Suprapubic skin (tissue), 4 donors: ENCODE data around the gene VPS8. TPM values are rescaled to one million over a fixed set of nuclear protein-coding genes. Genes with fewer than 3 reads are reported as not detected.

Source experiments
- DNase-seq, 2 donors: peaks; one replicate each; pipeline ENCODE4 v3.0.0-alpha.2; 2019; ENCODE audit warnings: low spot score in 2 of 2
- H3K27ac ChIP-seq: fragments of 200-600 bp; sonication (generic); one replicate; pipeline ENCODE4 v1.5.1; 2019
- H3K27me3 ChIP-seq: fragments of 200-600 bp; sonication (generic); one replicate; pipeline ENCODE4 v1.5.1; 2019
- H3K36me3 ChIP-seq: fragments of 200-600 bp; sonication (generic); one replicate; pipeline ENCODE4 v1.5.1; 2019
- H3K4me1 ChIP-seq: fragments of 200-600 bp; sonication (generic); one replicate; pipeline ENCODE4 v1.5.1; 2019
- H3K4me3 ChIP-seq: fragments of 200-600 bp; sonication (generic); one replicate; pipeline ENCODE4 v1.5.1; 2019; ENCODE audit warnings: mild to moderate bottlenecking
- H3K9me3 ChIP-seq: fragments of 200-600 bp; sonication (generic); one replicate; pipeline ENCODE4 v1.5.1; 2019
- CTCF ChIP-seq, 2 donors: fragments of 200-600 bp in 1 of 2; fragments of 450-650 bp in 1 of 2; sonication (generic) in 1 of 2; IDR thresholded peaks; one replicate each; pipeline ENCODE4 v1.5.1; 2016 to 2019; ENCODE audit warnings: antibody characterized with exemption in 2 of 2, mild to moderate bottlenecking in 1 of 2, moderate library complexity in 1 of 2
- EP300 ChIP-seq: sonication (generic); formaldehyde crosslinking; IDR thresholded peaks from one replicate; pipeline ENCODE4 v1.6.1; 2017; ENCODE audit warnings: antibody characterized with exemption
- POLR2A ChIP-seq, 2 donors: fragments of 450-650 bp; IDR thresholded peaks; one replicate each; pipeline ENCODE4 v1.6.1; 2017; ENCODE audit warnings: antibody characterized with exemption in 2 of 2, mild to moderate bottlenecking in 2 of 2, moderate library complexity in 2 of 2
- POLR2AphosphoS5 ChIP-seq, 3 donors: sonication (generic); formaldehyde crosslinking; IDR thresholded peaks; one replicate each; pipeline ENCODE4 v1.6.1; 2017; ENCODE audit warnings: antibody characterized with exemption in 3 of 3
- WGBS: methylation state at CpG from one replicate; pipeline ENCODE4 v1.1.5; 2018; 5-methylcytosine and 5-hydroxymethylcytosine counted together
- total RNA-seq, 4 donors: library from RNA; depleted of rRNA; stranded (reverse); fragments of >200 nt; gene quantifications; one replicate each; pipeline ENCODE4 v1.1.0, GENCODE V29; 2016

Gene VPS8
- total RNA-seq, 4 donors from 2014 or later, result 36.1 to 93.8 (median 57.2) TPM

- Histone ChIP-seq H3K27me3 (no peaks in the 10 kb centered on the region), H3K4me3 (no peak overlapping the region), H3K9me3 (no peaks in the 10 kb centered on the region), H3K27ac (no peak overlapping the region), H3K4me1 (no peaks in the 10 kb centered on the region), H3K36me3 (peaks cover 43% of the 10 kb centered on the region)
- TF ChIP-seq EP300, result no peak
- TF ChIP-seq CTCF (IDR thresholded peaks at IDR 0.05), result no peak
- no peak for TF ChIP-seq POLR2A (IDR thresholded peaks at IDR 0.05)
- TF ChIP-seq POLR2AphosphoS5 (IDR thresholded peaks at IDR 0.05), result no peak
- no peak for DNase-seq
- 77% methylated on average over 4 of the region's 4 CpGs for WGBS
Measured at GRCh38 chr3:185046603-185047002, 234.6 kb downstream of the VPS8 start.

- no peaks in the 10 kb centered on the region for H3K9me3 ChIP-seq
- TF ChIP-seq POLR2A (IDR thresholded peaks at IDR 0.05), result no peak
- TF ChIP-seq EP300, result no peak
- no peak for TF ChIP-seq CTCF (IDR thresholded peaks at IDR 0.05)
- no peak for TF ChIP-seq POLR2AphosphoS5 (IDR thresholded peaks at IDR 0.05)
- H3K27me3 ChIP-seq, result no peaks in the 10 kb centered on the region
- H3K27ac ChIP-seq, result no peak overlapping the region
- H3K36me3 ChIP-seq, result peaks cover 74% of the 10 kb centered on the region
- no peak overlapping the region for H3K4me3 ChIP-seq
- no peaks in the 10 kb centered on the region for H3K4me1 ChIP-seq
- DNase-seq, result no peak
- WGBS, result 99% methylated on average over 4 of the region's 4 CpGs
Measured at GRCh38 chr3:185049710-185050109, 237.7 kb downstream of the VPS8 start.

GRCh38 chr3:185051801-185052200 is 239.8 kb downstream of the VPS8 start:
- no peak for DNase-seq
- no peak overlapping the region for H3K27ac ChIP-seq
- WGBS, result 88% methylated on average over 8 of the region's 8 CpGs
- no peaks in the 10 kb centered on the region for H3K27me3 ChIP-seq
- H3K4me1 ChIP-seq, result no peaks in the 10 kb centered on the region
- no peak for TF ChIP-seq CTCF (IDR thresholded peaks at IDR 0.05)
- TF ChIP-seq POLR2A (IDR thresholded peaks at IDR 0.05), result no peak
- TF ChIP-seq POLR2AphosphoS5 (IDR thresholded peaks at IDR 0.05), result no peak
- TF ChIP-seq EP300, result no peak
- H3K36me3 ChIP-seq, result peaks cover 74% of the 10 kb centered on the region
- H3K9me3 ChIP-seq, result peaks cover 9% of the 10 kb centered on the region
- no peak overlapping the region for H3K4me3 ChIP-seq

- peaks cover 15% of the 10 kb centered on the region for H3K9me3 ChIP-seq
- WGBS, result 83% methylated on average over 6 of the region's 6 CpGs
- TF ChIP-seq CTCF (IDR thresholded peaks at IDR 0.05) (no peak), POLR2AphosphoS5 (IDR thresholded peaks at IDR 0.05) (no peak), POLR2A (IDR thresholded peaks at IDR 0.05) (no peak), EP300 (no peak)
- H3K4me3 ChIP-seq, result no peak overlapping the region
- H3K36me3 ChIP-seq, result peaks cover 71% of the 10 kb centered on the region
- DNase-seq, result no peak
- H3K4me1 ChIP-seq, result no peaks in the 10 kb centered on the region
- no peak overlapping the region for H3K27ac ChIP-seq
- no peaks in the 10 kb centered on the region for H3K27me3 ChIP-seq
Measured at GRCh38 chr3:185052631-185053030, 240.7 kb downstream of the VPS8 start.

- peaks cover 28% of the 10 kb centered on the region for H3K36me3 ChIP-seq
- TF ChIP-seq EP300 (no peak), CTCF (IDR thresholded peaks at IDR 0.05) (no peak), POLR2AphosphoS5 (IDR thresholded peaks at IDR 0.05) (no peak), POLR2A (IDR thresholded peaks at IDR 0.05) (no peak)
- H3K4me3 ChIP-seq, result no peak overlapping the region
- H3K27me3 ChIP-seq, result no peaks in the 10 kb centered on the region
- WGBS, result 99% methylated on average over 2 of the region's 2 CpGs
- H3K27ac ChIP-seq, result no peak overlapping the region
- peaks cover 16% of the 10 kb centered on the region for H3K9me3 ChIP-seq
- H3K4me1 ChIP-seq, result no peaks in the 10 kb centered on the region
- no peak for DNase-seq
Measured at GRCh38 chr3:185056908-185057307, 244.9 kb downstream of the VPS8 start.
